Colonic mucosa (tissue), 4 donors: ENCODE data around the gene MYO1H. TPM values are rescaled to one million over a fixed set of nuclear protein-coding genes. Genes with fewer than 3 reads are reported as not detected.

Source experiments
- DNase-seq: peaks from one replicate; pipeline ENCODE4 v3.0.0-alpha.2; 2020
- H3K27ac ChIP-seq: fragments of 200-600 bp; one replicate; pipeline ENCODE4 v1.8.0; 2021
- H3K27me3 ChIP-seq: fragments of 200-600 bp; one replicate; pipeline ENCODE4 v1.8.0; 2021
- H3K36me3 ChIP-seq: fragments of 200-600 bp; one replicate; pipeline ENCODE4 v1.8.0; 2021
- H3K4me1 ChIP-seq: fragments of 200-600 bp; one replicate; pipeline ENCODE4 v1.8.0; 2021; ENCODE audit warnings: mild to moderate bottlenecking
- H3K4me3 ChIP-seq: fragments of 200-600 bp; one replicate; pipeline ENCODE4 v1.8.0; 2021
- H3K9ac ChIP-seq, 2 donors: one replicate each; pipeline ENCODE4 v1.7.0; 2013; ENCODE audit warnings: control low read depth in 2 of 2, low read depth in 2 of 2, low read length in 2 of 2
- H3K9me3 ChIP-seq: fragments of 200-600 bp; one replicate; pipeline ENCODE4 v1.8.0; 2021
- intact Hi-C: fragments of 100-400 bp; cut with DNase I; formaldehyde crosslinking; loops from one replicate; pipeline ENCODE4 v1.14.1; 2022
- total RNA-seq, 2 donors: library from RNA; stranded (reverse); fragmentation: NEBNext Ultra II Directional in 1 of 2; extraction: Animal tissue kit (Norgen Biotek cat#: 25700) in 1 of 2; gene quantifications; one replicate each; pipeline ENCODE4 v1.2.1, GENCODE V29; 2021
- TF ChIP-seq, protein P1 (sequence below): fragments of 200-600 bp; IDR thresholded peaks from one replicate; pipeline ENCODE4 v1.8.0; 2022; ENCODE audit warnings: antibody characterized with exemption, mild to moderate bottlenecking
- donor health status: healthy.
- donor health status: DM: no; HTN: no; CAD: no.
- donor health status: DM: no; HTN: no; CAD: no.

The MYO1H gene
- total RNA-seq, 2 donors from 2014 or later, result 0.21 TPM; not detected in 1

DNA sequence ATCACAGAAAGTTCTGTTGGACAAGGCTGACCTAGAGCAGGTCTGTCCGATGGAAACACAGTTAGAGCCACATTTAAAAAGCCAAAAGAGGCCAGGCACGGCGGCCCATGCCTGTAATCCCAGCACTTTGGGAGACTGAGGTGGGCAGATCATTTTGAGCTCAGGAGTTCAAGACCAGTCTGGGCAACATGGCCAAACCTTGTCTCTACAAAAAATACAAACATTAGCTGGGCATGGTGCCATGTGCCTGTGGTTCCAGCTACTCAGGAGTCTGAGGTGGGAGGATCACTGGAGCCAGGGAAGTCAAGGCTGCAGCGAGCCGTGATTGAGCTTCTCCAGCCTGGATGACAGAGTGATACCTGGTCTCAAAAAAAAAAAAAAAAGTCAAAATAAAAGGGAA, 144.7 kb downstream of the MYO1H start:
- H3K9ac ChIP-seq, result no peak overlapping the region
- no peak for DNase-seq
- H3K4me3 ChIP-seq, result no peak overlapping the region
- TF ChIP-seq, protein P1, sequence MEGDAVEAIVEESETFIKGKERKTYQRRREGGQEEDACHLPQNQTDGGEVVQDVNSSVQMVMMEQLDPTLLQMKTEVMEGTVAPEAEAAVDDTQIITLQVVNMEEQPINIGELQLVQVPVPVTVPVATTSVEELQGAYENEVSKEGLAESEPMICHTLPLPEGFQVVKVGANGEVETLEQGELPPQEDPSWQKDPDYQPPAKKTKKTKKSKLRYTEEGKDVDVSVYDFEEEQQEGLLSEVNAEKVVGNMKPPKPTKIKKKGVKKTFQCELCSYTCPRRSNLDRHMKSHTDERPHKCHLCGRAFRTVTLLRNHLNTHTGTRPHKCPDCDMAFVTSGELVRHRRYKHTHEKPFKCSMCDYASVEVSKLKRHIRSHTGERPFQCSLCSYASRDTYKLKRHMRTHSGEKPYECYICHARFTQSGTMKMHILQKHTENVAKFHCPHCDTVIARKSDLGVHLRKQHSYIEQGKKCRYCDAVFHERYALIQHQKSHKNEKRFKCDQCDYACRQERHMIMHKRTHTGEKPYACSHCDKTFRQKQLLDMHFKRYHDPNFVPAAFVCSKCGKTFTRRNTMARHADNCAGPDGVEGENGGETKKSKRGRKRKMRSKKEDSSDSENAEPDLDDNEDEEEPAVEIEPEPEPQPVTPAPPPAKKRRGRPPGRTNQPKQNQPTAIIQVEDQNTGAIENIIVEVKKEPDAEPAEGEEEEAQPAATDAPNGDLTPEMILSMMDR, result no peak
- H3K9me3 ChIP-seq, result no peaks in the 10 kb centered on the region
- no peak overlapping the region for H3K27ac ChIP-seq
- intact Hi-C loops, result no loop called here
- H3K27me3 ChIP-seq, result no peaks in the 10 kb centered on the region
- peaks cover 24% of the 10 kb centered on the region for H3K36me3 ChIP-seq
- no peaks in the 10 kb centered on the region for H3K4me1 ChIP-seq

DNA sequence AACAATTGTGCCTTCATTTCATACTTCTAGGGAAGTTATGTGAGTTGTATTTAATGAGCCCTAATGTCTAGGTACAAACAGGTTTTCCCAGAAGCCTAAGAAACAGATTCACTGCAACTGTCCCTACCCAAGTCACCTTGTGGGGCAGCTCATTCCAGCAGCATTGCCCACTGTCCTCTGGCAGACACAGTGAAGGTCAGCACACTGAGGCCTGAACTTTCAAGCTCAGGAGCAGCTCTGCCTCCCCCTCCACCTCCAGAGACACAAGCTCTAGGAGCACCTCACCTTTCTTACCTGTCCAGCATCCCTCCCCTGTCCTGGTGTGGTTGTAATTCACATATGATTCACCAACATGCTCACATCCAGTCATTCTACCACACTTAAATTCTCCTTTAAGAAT, 145.4 kb downstream of the MYO1H start:
- Histone ChIP-seq H3K9ac (no peak overlapping the region), H3K9me3 (no peaks in the 10 kb centered on the region), H3K27ac (no peak overlapping the region), H3K36me3 (peaks cover 26% of the 10 kb centered on the region), H3K4me3 (no peak overlapping the region), H3K4me1 (no peaks in the 10 kb centered on the region), H3K27me3 (no peaks in the 10 kb centered on the region)
- TF ChIP-seq, protein P1, result no peak
- no peak for DNase-seq
- intact Hi-C loops, result no loop called here

DNA sequence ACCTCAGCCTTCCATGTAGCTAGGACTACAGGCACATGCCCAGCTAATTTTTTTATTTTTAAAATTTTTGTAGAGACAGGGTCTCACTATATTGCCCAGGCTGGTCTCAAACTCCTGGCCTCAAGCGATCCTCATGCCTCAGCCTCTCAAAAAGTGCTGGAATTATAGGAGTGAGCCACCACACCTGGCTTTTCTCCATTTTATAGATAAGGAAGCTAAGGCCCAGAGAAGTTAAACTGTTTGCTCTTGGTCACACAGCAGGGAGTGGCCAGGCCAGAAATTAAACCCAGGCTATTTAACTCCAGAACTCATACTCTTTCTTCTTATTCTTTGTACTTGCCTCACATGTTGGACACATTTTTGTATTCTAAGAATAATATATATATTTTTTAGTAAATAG, 146.2 kb downstream of the MYO1H start:
- intact Hi-C loops, result no loop called here
- H3K36me3 ChIP-seq, result peaks cover 18% of the 10 kb centered on the region
- H3K27me3 ChIP-seq, result no peaks in the 10 kb centered on the region
- H3K4me1 ChIP-seq, result no peaks in the 10 kb centered on the region
- H3K9ac ChIP-seq, result no peak overlapping the region
- no peak for DNase-seq
- no peaks in the 10 kb centered on the region for H3K9me3 ChIP-seq
- H3K27ac ChIP-seq, result no peak overlapping the region
- no peak overlapping the region for H3K4me3 ChIP-seq
- TF ChIP-seq, protein P1, result no peak

DNA sequence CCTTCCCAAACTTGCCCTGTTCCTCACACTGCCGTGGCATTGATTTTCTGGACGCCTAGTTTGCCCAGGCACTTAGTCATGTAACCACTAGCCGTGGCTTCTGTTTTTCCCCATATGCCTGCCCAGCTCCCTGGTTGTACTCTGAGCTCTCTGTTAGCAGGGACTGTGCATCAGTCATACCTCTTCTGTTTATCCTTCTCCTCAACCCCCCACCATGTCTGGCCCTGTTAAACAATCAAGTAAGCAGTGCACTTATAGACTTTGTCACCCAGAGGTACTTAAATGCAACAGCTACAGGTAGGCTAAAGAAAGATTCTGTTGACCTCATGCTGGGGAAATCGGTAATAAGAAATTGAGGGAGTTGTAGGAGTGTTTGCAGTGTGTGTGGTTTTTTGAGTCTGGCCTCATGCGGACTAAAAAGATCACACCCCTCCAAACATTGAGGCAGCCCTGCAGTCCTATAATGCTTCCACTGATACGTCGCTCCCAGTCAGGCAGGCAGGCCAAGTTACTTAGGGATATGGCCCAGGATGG, 146.7 kb downstream of the MYO1H start:
- no peak overlapping the region for H3K4me3 ChIP-seq
- no peak overlapping the region for H3K9ac ChIP-seq
- TF ChIP-seq, protein P1, result no peak
- no peak overlapping the region for H3K27ac ChIP-seq
- DNase-seq, result no peak
- H3K27me3 ChIP-seq, result no peaks in the 10 kb centered on the region
- no peaks in the 10 kb centered on the region for H3K4me1 ChIP-seq
- no peaks in the 10 kb centered on the region for H3K9me3 ChIP-seq
- H3K36me3 ChIP-seq, result peaks cover 13% of the 10 kb centered on the region
- intact Hi-C loops, result no loop called here

DNA sequence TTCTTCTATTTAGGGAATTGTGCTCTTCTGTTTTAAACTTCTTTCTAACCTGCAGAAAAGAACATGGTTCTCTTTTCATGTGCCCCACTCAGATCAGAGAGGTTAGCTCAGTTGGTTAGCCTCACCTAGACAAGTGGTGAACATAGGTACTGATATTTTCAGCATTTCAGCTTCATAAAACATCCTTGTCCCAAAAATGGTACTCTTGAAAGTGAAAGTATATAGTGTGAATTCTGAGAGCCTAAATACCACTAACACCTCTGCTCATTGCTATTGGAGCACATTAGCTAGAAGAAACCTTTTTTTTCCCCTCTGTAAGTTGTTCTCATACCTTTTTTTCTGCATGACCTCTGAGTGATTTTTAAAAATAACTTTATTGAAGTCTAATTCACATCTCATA, 147.3 kb downstream of the MYO1H start:
- H3K36me3 ChIP-seq, result peaks cover 11% of the 10 kb centered on the region
- no peaks in the 10 kb centered on the region for H3K9me3 ChIP-seq
- H3K4me1 ChIP-seq, result no peaks in the 10 kb centered on the region
- H3K4me3 ChIP-seq, result no peak overlapping the region
- no peaks in the 10 kb centered on the region for H3K27me3 ChIP-seq
- no peak for DNase-seq
- intact Hi-C loops, result no loop called here
- TF ChIP-seq, protein P1, result no peak
- no peak overlapping the region for H3K27ac ChIP-seq
- no peak overlapping the region for H3K9ac ChIP-seq
